Measurements from ENCODE around the gene RBMS1.
A peak's percentile ranks its signal among the peaks of the same experiment; 100 is the strongest.

RBMS1 gene

GRCh38 chr2:160269365-160269764, 224.2 kb downstream of the RBMS1 start:
- Histone ChIP-seq H3K9ac (ENCODE audit: low read depth, low read length) (peak overlapping the region; percentile 76), H3K27me3 (ENCODE audit: control insufficient read depth, insufficient read depth, low read length) (peaks cover 12% of the 10 kb centered on the region), H3K4me1 (ENCODE audit: control insufficient read depth, insufficient read depth, low read length) (peaks cover 13% of the 10 kb centered on the region), H3K4me3 (ENCODE audit: low read depth, low read length) (peak overlapping the region; percentile 62), H3K9me3 (ENCODE audit: control insufficient read depth, insufficient read depth, low read length) (no peaks in the 10 kb centered on the region), H3K36me3 (ENCODE audit: control insufficient read depth, insufficient read depth, low read length) (no peaks in the 10 kb centered on the region)

DNA sequence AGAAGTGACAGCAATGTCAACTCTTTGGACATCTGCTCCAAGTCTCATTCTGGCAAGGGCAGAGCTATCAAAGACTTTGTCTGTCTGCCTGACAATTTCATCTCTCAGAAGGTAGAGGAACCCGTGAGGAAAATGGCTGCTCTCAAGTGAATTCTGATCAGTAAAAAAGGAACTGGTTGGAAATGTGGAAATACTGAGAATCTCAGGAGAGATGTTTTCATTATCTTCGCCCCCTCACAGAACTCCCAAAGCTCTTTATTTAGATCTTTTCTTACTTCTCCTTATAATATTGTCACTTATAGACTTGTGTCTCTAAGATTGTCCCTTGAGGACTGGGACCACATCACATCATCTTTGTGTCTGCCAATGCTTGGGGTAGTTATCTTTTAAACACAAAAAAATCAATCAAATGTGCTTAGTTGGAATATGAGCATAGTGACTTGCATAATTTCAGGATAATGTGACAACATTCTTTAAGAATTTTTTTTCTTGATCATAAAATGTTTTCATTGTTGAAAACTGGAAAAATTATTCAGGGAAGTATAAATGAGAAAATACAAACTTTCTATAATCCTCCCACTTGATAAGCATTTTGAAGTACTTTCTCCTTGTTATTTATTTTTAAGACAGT, 225.3 kb downstream of the RBMS1 start:
- Histone ChIP-seq H3K9me3 (ENCODE audit: control insufficient read depth, insufficient read depth, low read length) (no peaks in the 10 kb centered on the region), H3K27me3 (ENCODE audit: control insufficient read depth, insufficient read depth, low read length) (peaks cover 12% of the 10 kb centered on the region), H3K4me1 (ENCODE audit: control insufficient read depth, insufficient read depth, low read length) (peaks cover 13% of the 10 kb centered on the region), H3K9ac (ENCODE audit: low read depth, low read length) (no peak overlapping the region), H3K4me3 (ENCODE audit: low read depth, low read length) (no peak overlapping the region), H3K36me3 (ENCODE audit: control insufficient read depth, insufficient read depth, low read length) (no peaks in the 10 kb centered on the region)

- Histone ChIP-seq H3K9me3 (ENCODE audit: control insufficient read depth, insufficient read depth, low read length) (no peaks in the 10 kb centered on the region), H3K9ac (ENCODE audit: low read depth, low read length) (no peak overlapping the region), H3K27me3 (ENCODE audit: control insufficient read depth, insufficient read depth, low read length) (peaks cover 12% of the 10 kb centered on the region), H3K36me3 (ENCODE audit: control insufficient read depth, insufficient read depth, low read length) (no peaks in the 10 kb centered on the region), H3K4me3 (ENCODE audit: low read depth, low read length) (no peak overlapping the region), H3K4me1 (ENCODE audit: control insufficient read depth, insufficient read depth, low read length) (peaks cover 13% of the 10 kb centered on the region)
These were observed 225.9 kb downstream of the RBMS1 start for GRCh38 chr2:160267692-160268091.

GRCh38 chr2:160267022-160267421, 226.6 kb downstream of the RBMS1 start:
- Histone ChIP-seq H3K4me3 (ENCODE audit: low read depth, low read length) (no peak overlapping the region), H3K9me3 (ENCODE audit: control insufficient read depth, insufficient read depth, low read length) (no peaks in the 10 kb centered on the region), H3K27me3 (ENCODE audit: control insufficient read depth, insufficient read depth, low read length) (peaks cover 12% of the 10 kb centered on the region), H3K36me3 (ENCODE audit: control insufficient read depth, insufficient read depth, low read length) (no peaks in the 10 kb centered on the region), H3K9ac (ENCODE audit: low read depth, low read length) (no peak overlapping the region), H3K4me1 (ENCODE audit: control insufficient read depth, insufficient read depth, low read length) (peaks cover 13% of the 10 kb centered on the region)

DNA sequence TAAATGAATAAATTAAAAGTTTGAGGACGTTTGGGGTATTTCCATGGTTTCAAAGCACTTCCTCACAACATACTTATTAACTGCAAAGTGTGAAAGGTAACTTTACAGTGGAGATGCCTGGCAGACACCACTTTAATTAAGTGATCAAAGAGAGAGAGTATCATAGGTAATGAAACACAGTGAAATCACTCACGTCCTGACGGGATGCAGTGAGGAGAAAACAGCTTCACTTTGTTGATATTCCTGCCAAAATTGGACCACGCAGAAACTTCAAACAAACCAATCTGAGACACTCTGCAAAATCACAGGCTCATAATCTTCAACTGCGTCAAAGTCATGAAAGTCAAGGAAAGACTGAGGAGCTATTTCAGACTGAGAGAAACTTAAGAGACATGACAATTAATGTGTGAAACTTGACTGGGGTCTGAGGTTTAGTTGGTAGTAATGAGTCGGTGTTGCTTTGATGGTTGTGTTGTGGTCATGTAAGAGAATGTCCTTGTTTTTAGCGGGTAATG, 227.5 kb downstream of the RBMS1 start:
- Histone ChIP-seq H3K27me3 (ENCODE audit: control insufficient read depth, insufficient read depth, low read length) (peaks cover 12% of the 10 kb centered on the region), H3K36me3 (ENCODE audit: control insufficient read depth, insufficient read depth, low read length) (no peaks in the 10 kb centered on the region), H3K4me3 (ENCODE audit: low read depth, low read length) (no peak overlapping the region), H3K9ac (ENCODE audit: low read depth, low read length) (no peak overlapping the region), H3K4me1 (ENCODE audit: control insufficient read depth, insufficient read depth, low read length) (peaks cover 9% of the 10 kb centered on the region), H3K9me3 (ENCODE audit: control insufficient read depth, insufficient read depth, low read length) (no peaks in the 10 kb centered on the region)

DNA sequence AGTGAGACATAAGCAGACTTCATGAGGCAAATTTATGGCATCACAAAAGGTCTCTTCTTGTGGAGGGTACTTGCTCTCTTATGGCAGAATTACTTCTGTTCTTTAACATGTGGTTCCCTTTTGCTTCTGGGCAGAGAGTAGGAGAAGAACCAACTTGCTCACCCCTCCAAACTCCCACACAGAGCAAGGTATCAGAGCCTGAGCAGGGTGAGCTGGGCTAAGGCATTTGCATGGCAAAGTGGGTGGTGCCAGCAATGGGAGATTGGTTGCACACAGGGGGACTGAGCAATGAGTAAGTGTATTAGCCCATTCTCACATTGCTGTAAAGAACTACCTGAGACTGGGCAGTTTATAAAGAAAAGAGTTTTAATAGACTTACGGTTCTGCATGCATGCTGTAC, 229.3 kb downstream of the RBMS1 start:
- Histone ChIP-seq H3K9me3 (ENCODE audit: control insufficient read depth, insufficient read depth, low read length) (no peaks in the 10 kb centered on the region), H3K27me3 (ENCODE audit: control insufficient read depth, insufficient read depth, low read length) (peaks cover 9% of the 10 kb centered on the region), H3K9ac (ENCODE audit: low read depth, low read length) (no peak overlapping the region), H3K4me3 (ENCODE audit: low read depth, low read length) (no peak overlapping the region), H3K36me3 (ENCODE audit: control insufficient read depth, insufficient read depth, low read length) (no peaks in the 10 kb centered on the region), H3K4me1 (ENCODE audit: control insufficient read depth, insufficient read depth, low read length) (no peaks in the 10 kb centered on the region)

DNA sequence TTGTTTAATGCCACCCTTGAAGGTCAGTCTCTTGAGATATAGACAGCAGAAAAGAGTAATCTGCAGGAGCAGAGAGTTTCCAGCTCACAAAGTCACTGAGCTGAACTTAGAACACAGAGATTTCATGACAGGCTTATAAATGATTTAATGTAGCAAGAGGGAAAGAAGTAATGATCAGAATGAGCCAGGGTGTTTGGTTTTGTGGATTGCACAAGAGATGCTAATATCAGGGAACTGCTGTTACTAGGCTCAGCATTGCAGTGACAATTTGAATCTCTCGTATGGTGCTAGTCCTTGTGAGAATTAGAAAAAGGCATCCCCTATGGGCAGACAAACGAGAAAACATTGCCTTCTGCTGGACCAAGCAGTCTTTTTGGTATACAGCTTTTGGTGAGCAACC, 231.9 kb downstream of the RBMS1 start:
- no peaks in the 10 kb centered on the region for H3K36me3 ChIP-seq (ENCODE audit: control insufficient read depth, insufficient read depth, low read length)
- no peak overlapping the region for H3K4me3 ChIP-seq (ENCODE audit: low read depth, low read length)
- no peaks in the 10 kb centered on the region for H3K4me1 ChIP-seq (ENCODE audit: control insufficient read depth, insufficient read depth, low read length)
- H3K27me3 ChIP-seq (ENCODE audit: control insufficient read depth, insufficient read depth, low read length): no peaks in the 10 kb centered on the region
- no peaks in the 10 kb centered on the region for H3K9me3 ChIP-seq (ENCODE audit: control insufficient read depth, insufficient read depth, low read length)
- H3K9ac ChIP-seq (ENCODE audit: low read depth, low read length): no peak overlapping the region

DNA sequence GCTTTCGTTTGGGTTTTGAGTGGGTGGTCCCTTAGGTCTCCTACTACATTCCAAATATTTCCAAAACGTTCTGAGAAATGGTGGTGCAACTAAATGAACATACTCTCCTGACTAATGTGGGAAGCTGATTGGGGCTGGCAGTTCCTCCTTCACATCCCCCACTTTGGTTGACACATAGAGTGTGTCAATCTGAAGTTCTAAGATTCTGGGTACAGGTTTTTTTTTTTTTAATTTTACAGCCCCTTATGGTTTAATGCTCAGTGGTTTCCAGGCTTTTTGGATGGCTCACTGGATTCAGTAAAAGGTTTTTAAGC, 235.2 kb downstream of the RBMS1 start:
- no peaks in the 10 kb centered on the region for H3K9me3 ChIP-seq (ENCODE audit: control insufficient read depth, insufficient read depth, low read length)
- H3K4me3 ChIP-seq (ENCODE audit: low read depth, low read length): no peak overlapping the region
- H3K27me3 ChIP-seq (ENCODE audit: control insufficient read depth, insufficient read depth, low read length): no peaks in the 10 kb centered on the region
- H3K9ac ChIP-seq (ENCODE audit: low read depth, low read length): no peak overlapping the region
- H3K36me3 ChIP-seq (ENCODE audit: control insufficient read depth, insufficient read depth, low read length): no peaks in the 10 kb centered on the region
- no peaks in the 10 kb centered on the region for H3K4me1 ChIP-seq (ENCODE audit: control insufficient read depth, insufficient read depth, low read length)

GRCh38 chr2:160257743-160258491, 235.7 kb downstream of the RBMS1 start:
- no peaks in the 10 kb centered on the region for H3K36me3 ChIP-seq (ENCODE audit: control insufficient read depth, insufficient read depth, low read length)

DNA sequence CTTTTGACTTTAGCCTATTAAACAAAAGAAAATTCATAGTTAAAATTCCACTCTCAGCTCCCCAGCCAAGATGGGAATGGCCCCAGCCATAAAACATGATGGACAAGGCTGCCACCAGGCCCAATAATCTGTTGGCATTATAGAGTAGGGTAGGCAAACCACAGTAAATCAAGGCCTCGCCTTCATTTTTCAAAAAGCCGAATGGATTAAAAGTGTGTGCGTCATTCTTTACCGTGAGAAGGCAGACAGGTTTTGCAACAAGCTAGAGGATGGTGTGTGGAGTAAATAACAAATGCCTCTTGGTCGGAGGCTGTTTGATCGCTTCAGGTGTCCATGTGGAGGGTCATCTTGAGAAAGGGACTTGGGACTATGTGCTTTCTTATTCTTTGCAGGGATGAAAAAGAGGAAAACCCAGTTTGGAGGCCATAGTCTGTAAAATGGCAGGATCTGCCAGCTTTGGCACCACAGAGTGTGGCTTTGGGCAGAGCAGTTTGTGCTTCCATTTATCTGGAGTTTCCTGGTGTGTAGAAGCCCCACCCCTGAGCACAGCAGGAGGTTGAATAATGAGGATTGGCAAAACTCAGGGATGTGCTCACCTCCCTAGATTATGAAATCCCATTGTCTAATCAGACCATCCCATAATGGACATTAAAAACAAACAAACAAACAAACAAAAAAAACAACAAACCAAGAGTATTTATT, 236.4 kb downstream of the RBMS1 start:
- H3K4me3 ChIP-seq (ENCODE audit: low read depth, low read length): no peak overlapping the region
- no peak overlapping the region for H3K9ac ChIP-seq (ENCODE audit: low read depth, low read length)
- H3K4me1 ChIP-seq (ENCODE audit: control insufficient read depth, insufficient read depth, low read length): no peaks in the 10 kb centered on the region
- H3K36me3 ChIP-seq (ENCODE audit: control insufficient read depth, insufficient read depth, low read length): no peaks in the 10 kb centered on the region
- no peaks in the 10 kb centered on the region for H3K9me3 ChIP-seq (ENCODE audit: control insufficient read depth, insufficient read depth, low read length)
- no peaks in the 10 kb centered on the region for H3K27me3 ChIP-seq (ENCODE audit: control insufficient read depth, insufficient read depth, low read length)

More at GRCh38 chr2:160257743-160258491, 235.7 kb downstream of the RBMS1 start:
- no peaks in the 10 kb centered on the region for H3K27me3 ChIP-seq (ENCODE audit: control insufficient read depth, insufficient read depth, low read length)
- no peaks in the 10 kb centered on the region for H3K4me1 ChIP-seq (ENCODE audit: control insufficient read depth, insufficient read depth, low read length)
- no peaks in the 10 kb centered on the region for H3K9me3 ChIP-seq (ENCODE audit: control insufficient read depth, insufficient read depth, low read length)
- H3K9ac ChIP-seq (ENCODE audit: low read depth, low read length): no peak overlapping the region
- no peak overlapping the region for H3K4me3 ChIP-seq (ENCODE audit: low read depth, low read length)

DNA sequence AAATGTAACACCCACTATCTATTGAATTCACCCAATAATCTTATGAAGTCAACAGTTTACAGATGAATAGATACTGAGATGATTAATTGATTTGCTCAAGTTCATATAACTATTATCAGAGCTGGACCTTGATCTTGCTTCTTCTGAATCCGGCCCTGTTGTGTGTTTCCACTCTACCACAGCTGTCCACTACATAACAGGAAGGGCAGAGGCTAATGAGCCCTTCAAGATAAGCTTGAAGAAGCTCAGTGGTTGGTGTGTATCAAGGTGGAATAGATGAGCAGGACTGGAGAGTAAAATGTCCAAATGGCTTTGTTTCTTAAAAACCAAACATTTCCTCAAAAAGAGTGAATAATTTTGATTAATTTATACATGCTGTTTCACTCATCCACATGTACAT, 237.1 kb downstream of the RBMS1 start:
- Histone ChIP-seq H3K27me3 (ENCODE audit: control insufficient read depth, insufficient read depth, low read length) (no peaks in the 10 kb centered on the region), H3K9ac (ENCODE audit: low read depth, low read length) (no peak overlapping the region), H3K9me3 (ENCODE audit: control insufficient read depth, insufficient read depth, low read length) (no peaks in the 10 kb centered on the region), H3K36me3 (ENCODE audit: control insufficient read depth, insufficient read depth, low read length) (no peaks in the 10 kb centered on the region), H3K4me3 (ENCODE audit: low read depth, low read length) (no peak overlapping the region), H3K4me1 (ENCODE audit: control insufficient read depth, insufficient read depth, low read length) (no peaks in the 10 kb centered on the region)

GRCh38 chr2:160255408-160255807, 238.2 kb downstream of the RBMS1 start:
- no peaks in the 10 kb centered on the region for H3K9me3 ChIP-seq (ENCODE audit: control insufficient read depth, insufficient read depth, low read length)
- no peaks in the 10 kb centered on the region for H3K36me3 ChIP-seq (ENCODE audit: control insufficient read depth, insufficient read depth, low read length)
- no peak overlapping the region for H3K4me3 ChIP-seq (ENCODE audit: low read depth, low read length)
- H3K9ac ChIP-seq (ENCODE audit: low read depth, low read length): no peak overlapping the region
- no peaks in the 10 kb centered on the region for H3K27me3 ChIP-seq (ENCODE audit: control insufficient read depth, insufficient read depth, low read length)
- H3K4me1 ChIP-seq (ENCODE audit: control insufficient read depth, insufficient read depth, low read length): no peaks in the 10 kb centered on the region
